HG02981 (cell line): ENCODE measurements around the gene TNN.
A peak's percentile ranks its signal among the peaks of the same experiment; 100 is the strongest.
"Not testable (repeated sequence)": the region's sequence is repeated elsewhere in the genome, so short reads cannot be mapped to it uniquely, and the experiment has no call there.

Source experiments
- ATAC-seq: cut with Tn5 transposase; IDR thresholded peaks from one replicate; pipeline ENCODE4 v1.9.1; 2021; ENCODE audit warnings: mild to moderate bottlenecking, moderate library complexity; ENCODE audit not compliant: unreplicated experiment

Gene TNN

GRCh38 chr1:175102166-175102565, 34.5 kb downstream of the TNN start:
- not testable (repeated sequence) for ATAC-seq

- not testable (repeated sequence) for ATAC-seq
Observed at GRCh38 chr1:175106536-175106935, 38.9 kb downstream of the TNN start.

- not testable (repeated sequence) for ATAC-seq
Observed at GRCh38 chr1:175108331-175108820, 40.7 kb downstream of the TNN start.

- no peak for ATAC-seq
Observed at GRCh38 chr1:175114996-175115395, 47.4 kb downstream of the TNN start.

- ATAC-seq = peak; percentile 43
Observed at GRCh38 chr1:175116210-175116798, 48.7 kb downstream of the TNN start.

- no peak for ATAC-seq
Observed at GRCh38 chr1:175116903-175117302, 49.3 kb downstream of the TNN start.

GRCh38 chr1:175118375-175119367, 51.0 kb downstream of the TNN start:
- no peak for ATAC-seq

- no peak for ATAC-seq
Observed at GRCh38 chr1:175120511-175120910, 52.9 kb downstream of the TNN start.

GRCh38 chr1:175124861-175125260, 57.2 kb downstream of the TNN start:
- ATAC-seq = no peak

GRCh38 chr1:175126347-175126746, 58.7 kb downstream of the TNN start:
- no peak for ATAC-seq

- no peak for ATAC-seq
Observed at GRCh38 chr1:175127565-175127964, 59.9 kb downstream of the TNN start.

GRCh38 chr1:175128523-175128922, 60.9 kb downstream of the TNN start:
- no peak for ATAC-seq

GRCh38 chr1:175129182-175129581, 61.5 kb downstream of the TNN start:
- ATAC-seq = no peak

- no peak for ATAC-seq
Observed at GRCh38 chr1:175129644-175129996, 62.0 kb downstream of the TNN start.

- no peak for ATAC-seq
Observed at GRCh38 chr1:175129997-175130648, 62.5 kb downstream of the TNN start.

- ATAC-seq = no peak
Observed at GRCh38 chr1:175130649-175131045, 63.0 kb downstream of the TNN start.

GRCh38 chr1:175131095-175131494, 63.5 kb downstream of the TNN start:
- no peak for ATAC-seq

- no peak for ATAC-seq
Observed at GRCh38 chr1:175132436-175132835, 64.8 kb downstream of the TNN start.

GRCh38 chr1:175133673-175134435, 66.2 kb downstream of the TNN start:
- no peak for ATAC-seq

- ATAC-seq = no peak
Observed at GRCh38 chr1:175134500-175134899, 66.9 kb downstream of the TNN start.

GRCh38 chr1:175136246-175136645, 68.6 kb downstream of the TNN start:
- no peak for ATAC-seq
